NCI-H345 (cell line): ENCODE data around the gene IL12RB1.
"Not testable (repeated sequence)": the region's sequence is repeated elsewhere in the genome, so short reads cannot be mapped to it uniquely, and the experiment has no call there.

Experiments used
- DNase-seq: peaks from one replicate; lab custom pipeline; 2025; lab: John Stamatoyannopoulos, UW

The IL12RB1 gene

DNA sequence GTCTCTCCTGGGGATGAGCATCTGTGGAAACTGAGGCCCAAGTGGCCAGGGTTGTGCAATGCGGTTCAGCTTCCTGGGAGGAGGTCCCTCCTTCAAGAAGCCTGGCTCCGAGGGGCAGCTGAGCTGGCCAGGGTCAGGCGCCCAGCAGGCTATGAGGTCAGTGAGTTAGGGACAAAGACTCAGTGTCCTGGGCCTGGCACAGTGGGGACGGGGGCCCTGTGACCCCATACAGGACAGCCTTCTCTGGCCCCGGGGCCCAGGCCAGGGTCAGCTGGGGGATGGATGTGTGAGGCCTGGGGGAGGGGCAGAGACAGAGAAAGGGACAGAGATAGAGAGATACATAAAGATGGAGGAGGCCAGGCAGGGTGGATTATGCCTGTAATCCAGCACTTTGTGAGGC, 3.0 kb upstream of the IL12RB1 start:
- DNase-seq, result no peak

DNA sequence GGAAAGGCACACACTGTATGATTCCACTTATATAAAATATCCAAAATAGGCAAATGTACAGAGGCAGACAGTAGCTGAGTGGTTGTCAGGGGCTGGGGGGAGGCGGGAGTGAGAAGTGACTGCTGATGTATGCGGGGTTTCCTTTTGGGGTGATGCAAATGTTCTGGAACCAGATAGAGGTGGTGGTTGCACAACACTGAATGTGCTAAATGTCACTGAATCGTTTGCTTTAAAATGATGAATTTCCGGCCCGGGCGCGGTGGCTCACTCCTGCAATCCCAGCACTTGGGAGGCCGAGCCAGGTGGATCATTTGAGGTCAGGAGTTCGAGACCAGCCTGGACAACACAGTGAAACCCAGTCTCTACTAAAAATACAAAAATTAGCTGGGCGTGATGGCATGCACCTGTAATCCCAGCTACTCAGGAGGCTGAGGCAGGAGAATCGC, 2.4 kb upstream of the IL12RB1 start:
- not testable (repeated sequence) for DNase-seq

DNA sequence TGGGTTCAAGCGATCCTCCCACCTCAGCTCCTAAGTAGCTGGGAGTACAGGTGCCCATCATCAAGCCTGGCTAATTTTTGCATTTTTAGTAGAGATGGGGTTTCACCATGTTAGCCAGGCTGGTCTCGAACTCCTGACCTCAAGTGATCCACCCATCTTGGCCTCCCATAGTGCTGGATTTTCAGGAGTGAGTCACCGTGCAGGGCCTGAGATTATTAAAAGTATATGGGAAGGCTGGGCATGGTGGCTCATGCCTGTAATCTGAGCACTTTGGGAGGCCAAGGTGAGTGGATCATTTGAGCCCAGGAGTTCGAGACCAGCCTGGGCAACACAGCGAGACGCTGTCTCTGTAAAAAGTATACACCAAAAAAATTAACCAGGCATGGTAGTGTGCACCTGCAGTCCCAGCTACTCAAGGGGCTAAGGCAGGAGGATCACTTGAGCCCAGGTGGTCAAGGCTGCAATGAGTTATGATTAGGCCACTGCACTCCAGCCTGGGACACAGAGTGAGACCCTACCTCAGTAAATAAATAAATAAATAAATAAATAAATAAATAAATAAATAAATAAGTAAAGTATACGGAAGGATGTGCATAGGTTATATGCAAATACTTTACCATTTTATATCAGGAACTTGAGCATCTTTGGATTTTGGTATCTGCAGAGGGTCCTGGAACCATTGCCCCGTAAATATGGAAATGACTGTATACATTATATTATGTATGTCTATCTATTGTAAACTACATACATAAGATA, 854 bp downstream of the IL12RB1 start:
- no peak for DNase-seq

DNA sequence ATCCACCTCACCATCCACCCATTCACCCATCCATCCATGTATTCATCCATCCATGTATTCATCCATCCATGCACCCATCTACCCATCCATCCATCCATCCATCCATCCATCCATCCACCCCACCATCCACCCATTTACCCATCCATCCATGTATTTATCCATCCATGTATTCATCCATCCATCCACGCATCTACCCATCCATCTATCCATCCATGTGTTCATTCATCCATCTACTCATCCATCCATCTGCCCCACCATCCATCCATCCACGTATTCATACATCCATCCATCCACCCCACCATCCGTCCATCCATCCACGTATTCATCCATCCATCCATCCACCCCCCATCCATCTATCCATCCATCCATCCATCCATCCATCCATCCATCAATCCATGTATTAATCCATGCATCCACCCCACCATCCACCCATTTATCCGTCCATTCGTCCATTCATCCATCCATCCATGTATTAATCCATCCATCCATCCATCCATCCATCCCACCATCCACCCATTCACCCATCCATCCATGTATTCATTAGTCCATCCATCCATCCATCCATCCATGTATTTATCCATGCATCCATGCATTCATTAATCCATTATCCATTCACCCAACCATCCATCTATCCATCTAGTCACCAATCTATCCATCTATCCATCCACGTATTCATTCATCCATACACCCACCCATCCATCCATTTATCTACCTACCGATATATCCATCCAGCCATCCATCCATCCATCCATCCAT, 2.6 kb downstream of the IL12RB1 start:
- no peak for DNase-seq

DNA sequence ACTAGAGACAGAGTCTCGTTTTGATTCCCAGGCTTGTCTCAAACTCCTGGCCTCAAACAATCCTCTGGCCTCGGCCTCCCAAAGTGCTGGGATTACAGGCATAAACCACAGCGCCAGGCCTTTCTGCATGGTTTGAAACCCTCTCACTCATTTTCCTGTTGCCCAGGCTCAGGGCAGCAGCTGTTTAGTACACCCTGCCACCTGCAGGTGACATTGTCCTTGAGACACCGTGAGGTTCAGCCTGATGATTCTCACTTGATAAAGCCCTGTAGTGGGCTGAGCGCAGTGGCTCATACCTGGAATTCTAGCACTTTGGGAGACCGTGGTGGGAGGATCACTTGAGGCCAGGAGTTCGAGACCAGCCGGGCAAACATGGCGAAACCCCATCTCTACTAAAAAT, 12.5 kb downstream of the IL12RB1 start:
- no peak for DNase-seq

DNA sequence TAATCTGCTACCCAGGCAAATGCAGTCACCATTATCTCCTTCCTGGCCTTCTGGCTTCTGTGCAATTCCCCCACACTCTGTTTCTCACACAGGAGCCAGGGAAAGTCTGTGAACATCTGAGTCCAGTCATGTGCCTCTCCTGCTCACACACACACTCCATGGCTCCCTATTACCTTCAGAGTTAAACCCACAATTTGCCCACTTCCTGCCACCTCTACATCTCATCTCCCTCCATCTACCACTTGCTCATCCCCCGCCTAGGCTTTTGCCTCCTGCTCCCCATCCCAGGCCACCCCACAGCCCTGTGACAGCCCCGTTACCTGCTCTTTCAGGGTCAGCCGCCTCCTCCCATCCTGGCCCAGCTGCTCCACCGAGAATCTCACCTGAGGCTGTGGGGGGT, 13.5 kb downstream of the IL12RB1 start:
- no peak for DNase-seq

DNA sequence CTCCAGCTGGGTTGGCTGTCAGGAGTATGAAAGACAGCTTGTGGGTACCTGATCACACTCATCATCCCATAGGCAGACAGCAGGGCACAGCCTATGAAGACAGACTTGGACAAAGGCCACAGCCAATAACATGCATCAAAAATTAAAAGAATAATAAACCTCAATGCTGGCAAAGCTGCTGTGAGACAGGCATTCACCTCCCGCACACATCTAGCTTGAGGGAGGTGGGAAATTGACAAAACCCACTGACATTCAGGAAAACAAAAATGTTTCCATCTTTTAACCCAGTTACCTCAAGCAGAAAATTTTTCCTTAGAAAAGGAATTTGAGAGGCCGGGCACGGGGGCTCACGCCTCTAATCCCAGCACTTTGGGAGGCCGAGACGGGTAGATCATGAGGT, 14.4 kb downstream of the IL12RB1 start:
- no peak for DNase-seq

DNA sequence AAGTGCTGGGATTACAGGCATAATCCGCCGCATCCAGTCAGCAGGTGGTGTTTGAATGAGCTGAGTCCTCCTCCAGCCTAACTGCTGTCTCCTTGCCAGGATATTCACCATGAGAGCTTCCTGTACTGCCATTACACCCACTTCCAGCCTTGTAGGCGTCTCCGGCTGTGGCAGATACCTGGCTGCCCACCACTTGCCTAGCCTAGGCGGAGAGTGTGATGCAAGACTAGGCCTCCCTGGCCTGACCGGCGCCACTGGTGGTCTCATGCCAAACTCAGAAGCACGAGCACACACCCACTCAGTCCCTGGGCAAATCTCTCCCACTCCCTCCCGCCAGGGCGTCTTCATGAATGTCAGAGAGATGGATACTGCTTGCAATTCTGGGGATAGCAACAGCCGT, 16.6 kb downstream of the IL12RB1 start:
- no peak for DNase-seq

DNA sequence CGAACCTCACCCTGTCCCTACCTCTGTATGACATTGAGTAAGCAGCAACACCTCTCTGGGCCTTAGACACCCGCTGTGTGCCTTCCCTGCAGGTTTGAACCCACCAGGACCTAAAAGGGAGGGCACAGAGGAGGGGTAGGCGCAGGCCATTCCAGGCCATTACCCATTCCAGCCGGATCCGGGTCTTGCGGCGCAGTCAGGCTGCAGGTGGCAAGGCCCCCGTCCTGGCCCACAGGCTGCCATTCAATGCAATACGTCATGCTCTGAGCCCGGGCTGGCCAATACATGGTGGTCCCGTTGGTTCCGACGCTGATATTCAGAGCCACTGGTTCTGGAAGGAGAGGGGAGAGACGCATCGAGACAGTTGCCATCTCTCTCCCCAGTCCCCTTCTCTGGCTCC, 17.4 kb downstream of the IL12RB1 start:
- no peak for DNase-seq

DNA sequence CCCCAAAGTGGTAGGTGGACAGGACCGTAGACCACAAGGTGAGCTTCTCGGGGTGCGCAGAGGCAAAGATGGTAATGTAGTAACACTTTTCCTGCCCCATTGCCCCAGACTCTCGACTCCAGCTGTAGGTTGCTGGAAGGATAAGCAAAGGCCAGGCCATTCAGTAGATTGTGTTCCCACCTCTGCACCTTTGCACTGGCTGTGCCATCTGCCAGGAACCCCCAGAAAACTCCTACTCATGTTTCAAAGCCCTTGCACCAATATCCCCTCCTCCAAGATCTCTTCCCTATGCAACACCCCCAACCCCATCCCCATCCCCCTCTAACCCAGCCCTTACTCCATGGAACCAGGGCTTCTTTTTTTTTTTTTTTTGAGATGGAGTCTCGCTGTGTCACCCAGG, 18.3 kb downstream of the IL12RB1 start:
- no peak for DNase-seq

DNA sequence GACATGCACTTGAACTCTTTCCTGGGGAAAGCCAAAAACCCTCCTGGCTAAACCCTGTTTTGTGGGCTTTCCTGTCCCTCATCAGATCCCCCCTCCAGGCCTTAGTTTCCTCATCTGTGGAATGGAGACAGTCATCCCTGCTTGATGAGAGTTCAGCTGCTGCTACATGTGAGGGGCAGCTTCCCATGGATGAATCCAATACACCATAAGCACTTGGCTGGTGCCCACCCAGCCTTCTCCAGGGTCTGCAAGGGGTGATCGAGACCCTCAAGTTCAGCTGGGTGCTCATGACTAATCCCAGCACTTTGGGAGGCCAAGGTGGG, 21.6 kb downstream of the IL12RB1 start:
- DNase-seq, result no peak

DNA sequence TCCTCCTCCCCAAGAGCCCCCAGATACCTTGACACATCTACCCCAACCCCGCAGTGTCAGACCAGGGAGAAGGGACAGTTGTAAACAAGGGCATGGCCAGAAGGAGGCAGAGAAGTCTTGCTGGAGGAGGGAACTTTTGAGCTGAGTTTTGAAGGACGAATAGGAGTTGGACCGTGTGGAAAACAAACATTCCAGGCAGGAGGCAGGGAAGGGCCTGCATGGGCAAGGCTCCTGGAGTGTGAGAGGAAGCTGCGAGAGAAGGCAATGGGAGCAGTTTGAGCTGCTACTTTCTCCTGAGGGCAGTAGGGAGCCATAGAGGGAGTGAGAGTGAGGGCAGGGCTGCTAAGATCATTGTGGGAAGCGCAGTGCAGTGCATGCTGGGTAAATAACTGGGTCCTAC, 23.3 kb downstream of the IL12RB1 start:
- DNase-seq, result no peak

DNA sequence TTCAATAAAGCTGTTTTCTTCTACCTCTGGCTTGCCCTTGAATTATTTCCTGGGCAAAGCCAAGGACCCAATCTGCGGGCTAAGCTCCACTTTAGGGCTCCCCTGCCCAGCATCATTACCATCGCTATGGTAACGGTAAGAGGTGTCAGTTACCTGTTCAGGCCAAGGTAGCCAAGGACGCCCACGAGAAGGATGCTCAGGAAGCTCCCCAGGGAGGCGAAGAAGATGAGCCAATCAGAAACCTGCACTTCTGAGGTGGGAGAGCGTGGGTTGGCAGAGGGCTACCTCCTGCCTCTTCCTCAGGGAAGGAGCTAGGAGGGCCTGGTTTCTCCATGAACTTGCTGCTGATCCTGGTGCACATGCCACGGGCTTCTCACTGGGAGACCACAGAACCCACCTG, 24.7 kb downstream of the IL12RB1 start:
- DNase-seq, result peak; percentile 32

DNA sequence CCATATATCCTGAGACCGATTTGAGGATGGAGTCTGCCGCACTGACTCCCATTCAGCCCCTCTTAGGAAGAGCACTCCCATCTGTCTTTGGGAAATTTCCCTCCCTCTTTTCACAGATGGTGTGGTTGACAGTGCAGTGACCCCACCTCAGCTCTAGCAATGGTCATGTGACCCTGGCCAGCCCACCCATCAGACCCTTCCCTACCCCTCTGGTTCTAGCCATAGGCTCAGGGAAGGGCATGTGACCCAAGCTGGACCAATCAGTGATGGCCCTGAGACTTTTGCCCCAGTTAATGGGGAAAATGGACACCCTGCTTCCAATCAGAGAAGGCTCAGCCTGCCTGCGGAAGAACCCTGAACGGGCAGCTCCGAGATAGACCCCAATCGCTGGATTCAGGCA, 26.3 kb downstream of the IL12RB1 start:
- DNase-seq, result no peak

DNA sequence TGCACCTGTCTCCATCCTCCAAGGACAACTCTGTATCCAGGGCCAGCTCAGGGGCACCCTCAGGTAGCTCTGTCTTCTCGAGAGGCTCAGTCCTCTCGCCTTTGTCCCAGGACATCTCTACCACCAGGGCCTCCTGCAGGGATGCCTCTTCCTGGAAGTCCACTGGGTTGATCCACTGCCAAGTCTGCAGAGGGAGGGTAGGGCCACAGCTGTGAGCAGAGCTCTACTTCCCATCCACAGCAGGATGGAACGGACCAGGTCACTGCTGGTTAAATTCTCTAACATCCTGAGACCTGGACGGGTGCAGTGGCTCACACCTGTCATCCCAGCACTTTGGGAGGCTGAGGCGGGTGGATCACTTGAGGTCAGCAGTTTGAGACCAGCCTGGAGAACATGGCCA, 26.8 kb downstream of the IL12RB1 start:
- no peak for DNase-seq

DNA sequence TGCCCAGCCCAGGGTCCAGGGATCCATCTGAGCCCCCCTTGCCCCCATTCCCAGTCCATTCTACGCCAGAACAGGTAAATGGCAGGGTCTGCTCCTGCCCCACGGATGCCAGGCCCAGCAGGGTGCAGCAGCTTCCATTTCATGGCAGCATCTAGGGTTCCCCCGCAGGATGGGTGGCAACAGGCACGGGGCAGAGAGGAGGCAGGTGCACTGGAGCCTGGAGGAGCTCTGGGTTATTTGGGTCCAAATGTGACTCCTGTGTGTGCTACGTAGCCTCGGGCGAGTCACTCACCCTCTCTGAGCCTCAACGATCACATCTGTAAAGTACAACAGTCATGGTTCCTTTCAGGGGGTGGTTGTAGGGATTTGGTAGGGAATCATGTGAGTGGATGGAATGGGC, 27.4 kb downstream of the IL12RB1 start:
- no peak for DNase-seq

DNA sequence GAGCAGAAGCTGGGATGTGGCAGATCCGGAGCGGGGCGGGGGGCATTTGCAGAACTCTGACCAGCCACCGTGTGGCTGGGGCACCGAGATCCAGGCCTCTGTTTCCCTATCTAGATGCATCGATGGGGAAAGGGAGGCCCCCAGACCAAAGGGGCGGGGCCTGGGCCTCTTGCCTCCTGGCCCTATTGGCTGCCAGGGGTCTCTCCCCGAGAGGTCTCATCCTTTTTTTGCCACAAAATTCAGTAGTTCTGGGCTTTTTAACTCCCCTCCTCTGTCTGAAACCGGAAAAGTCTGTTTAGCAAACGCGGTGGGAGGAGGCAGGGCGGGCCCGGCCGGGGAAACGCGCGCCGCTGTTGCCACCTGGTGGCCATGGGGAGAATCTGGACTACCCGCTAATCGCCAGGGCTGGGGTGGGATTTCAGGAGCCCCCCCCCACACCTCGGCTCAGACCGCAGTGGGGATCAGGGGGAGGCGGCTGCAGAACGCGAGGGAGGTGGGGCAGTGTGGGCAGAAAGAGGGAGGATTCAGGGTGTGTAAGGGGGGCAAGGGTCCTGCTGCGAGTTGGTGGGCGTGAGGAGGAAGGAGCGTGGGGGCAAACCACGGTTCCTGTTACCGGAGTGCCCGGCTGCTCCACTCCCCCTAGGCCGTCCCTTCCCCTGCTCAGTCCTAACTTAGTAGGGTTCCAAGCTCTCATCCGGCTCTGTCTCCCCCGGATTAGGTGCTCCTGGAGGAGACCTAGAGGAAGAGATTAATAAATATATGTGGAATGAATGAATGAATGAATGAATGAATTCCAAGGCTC, 28.3 kb downstream of the IL12RB1 start:
- DNase-seq, result peak; percentile 45

DNA sequence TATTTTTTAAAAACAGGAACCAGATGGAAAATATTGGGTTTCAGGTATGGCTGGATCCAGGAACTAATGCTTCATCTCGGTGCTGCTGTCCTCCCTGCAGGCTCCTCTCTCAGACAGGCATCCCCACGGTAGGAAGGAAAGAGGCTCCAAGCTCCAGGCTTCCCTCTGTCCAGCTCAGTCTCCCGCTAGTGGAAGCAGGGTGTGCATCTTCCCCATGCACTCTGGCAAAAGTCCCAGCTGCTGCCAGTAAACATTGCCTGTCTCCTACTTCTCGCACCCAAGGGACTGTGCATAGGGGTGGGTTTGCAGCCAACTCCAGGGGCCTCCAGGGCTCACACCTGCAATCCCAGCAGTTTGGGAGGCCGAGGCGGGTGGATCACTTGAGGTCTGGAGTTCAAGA, 29.2 kb downstream of the IL12RB1 start:
- no peak for DNase-seq

DNA sequence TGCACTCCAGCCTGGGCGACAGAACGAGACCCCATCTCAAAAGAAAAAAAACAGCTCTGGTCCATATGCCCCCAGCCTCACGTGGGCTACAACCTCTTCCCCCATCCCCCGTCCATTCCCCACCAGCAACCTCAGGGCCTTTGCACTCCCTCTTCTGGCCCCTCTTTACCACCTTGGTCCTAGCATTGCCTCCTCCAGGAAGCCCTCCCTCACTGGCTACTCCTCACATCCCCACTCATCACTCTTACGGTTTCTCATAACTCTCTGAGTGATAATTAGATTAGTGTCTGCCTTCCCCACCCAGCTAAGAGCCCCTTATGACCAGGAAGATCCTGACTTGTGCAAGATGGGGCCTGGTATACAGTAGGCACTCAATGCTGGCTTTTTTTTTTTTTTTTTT, 30.8 kb downstream of the IL12RB1 start:
- DNase-seq, result no peak

DNA sequence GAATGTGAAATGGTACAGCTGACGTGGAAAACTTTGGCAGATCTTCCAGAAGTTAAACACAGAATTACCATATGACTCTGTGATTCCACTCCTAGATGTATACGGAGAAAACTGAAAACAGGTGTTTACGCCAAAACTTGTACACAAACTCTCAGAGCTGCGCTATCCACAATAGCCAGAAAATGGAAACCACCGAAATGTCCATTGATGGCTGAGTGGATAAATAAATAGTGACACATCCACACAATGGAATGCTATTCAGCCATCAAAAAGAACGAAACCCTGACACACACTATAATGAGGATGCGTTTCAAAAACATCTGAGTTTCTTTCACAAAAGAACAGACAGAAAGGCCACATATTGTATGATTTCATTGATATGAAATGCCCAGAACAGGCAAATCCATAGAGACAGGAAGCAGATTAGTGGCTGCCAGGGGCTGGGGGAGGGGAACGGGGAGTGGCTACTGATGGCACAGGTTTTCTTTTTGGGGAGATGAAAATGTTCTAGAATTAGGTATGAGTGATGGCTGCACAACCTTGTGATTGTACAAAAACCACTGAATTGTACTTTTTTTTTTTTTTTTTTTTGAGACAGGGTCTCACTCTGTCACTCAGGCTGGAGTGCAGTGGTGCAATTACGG, 33.0 kb downstream of the IL12RB1 start:
- no peak for DNase-seq

DNA sequence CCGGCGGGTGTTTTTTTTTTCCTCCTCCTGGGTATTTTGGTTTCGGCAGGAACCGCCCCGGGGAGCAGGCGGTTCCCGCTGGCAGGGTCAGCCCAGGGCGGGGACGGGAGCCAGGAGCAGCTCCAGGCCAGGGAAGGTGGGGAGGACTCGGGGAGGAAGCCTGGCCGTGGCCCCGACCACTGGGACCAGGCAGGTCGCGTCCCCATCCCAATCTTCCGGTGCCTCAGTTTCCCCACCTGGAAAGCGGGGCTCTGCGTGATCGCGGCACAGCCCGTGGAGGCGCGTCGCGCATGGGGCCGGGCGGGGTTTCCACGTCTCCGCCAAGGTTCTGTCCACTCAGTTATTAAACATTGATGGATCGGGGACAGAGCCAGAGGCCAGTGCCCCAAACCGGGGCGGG, 34.8 kb downstream of the IL12RB1 start:
- DNase-seq, result no peak

DNA sequence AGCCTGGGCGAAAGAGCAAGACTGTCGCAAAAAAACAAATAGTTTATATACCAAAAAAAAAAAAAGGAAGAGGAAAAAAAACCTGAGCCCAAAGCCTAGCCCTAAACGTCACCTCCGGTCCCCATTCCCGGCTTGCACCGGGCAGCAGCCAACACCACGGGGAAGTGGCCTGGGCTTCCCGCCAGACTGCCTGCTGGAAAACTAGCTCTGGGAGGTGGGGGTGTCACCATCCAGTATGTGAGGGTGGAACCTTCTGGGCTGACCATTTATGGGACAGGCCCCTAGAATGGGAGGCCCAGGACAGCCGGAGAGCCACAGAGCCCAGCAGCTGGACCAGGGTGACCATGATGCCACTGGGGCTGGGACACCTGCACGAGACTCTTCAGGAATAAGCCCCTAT, 37.3 kb downstream of the IL12RB1 start:
- no peak for DNase-seq
